Measurements from ENCODE around the gene CASZ1. TPM values are rescaled to one million over a fixed set of nuclear protein-coding genes. Genes with fewer than 3 reads are reported as not detected.

CASZ1 gene
- total and polyA plus RNA-seq, 3 donors from 2014 or later, result 9.4 to 12.3 (median 10.3) TPM

DNA sequence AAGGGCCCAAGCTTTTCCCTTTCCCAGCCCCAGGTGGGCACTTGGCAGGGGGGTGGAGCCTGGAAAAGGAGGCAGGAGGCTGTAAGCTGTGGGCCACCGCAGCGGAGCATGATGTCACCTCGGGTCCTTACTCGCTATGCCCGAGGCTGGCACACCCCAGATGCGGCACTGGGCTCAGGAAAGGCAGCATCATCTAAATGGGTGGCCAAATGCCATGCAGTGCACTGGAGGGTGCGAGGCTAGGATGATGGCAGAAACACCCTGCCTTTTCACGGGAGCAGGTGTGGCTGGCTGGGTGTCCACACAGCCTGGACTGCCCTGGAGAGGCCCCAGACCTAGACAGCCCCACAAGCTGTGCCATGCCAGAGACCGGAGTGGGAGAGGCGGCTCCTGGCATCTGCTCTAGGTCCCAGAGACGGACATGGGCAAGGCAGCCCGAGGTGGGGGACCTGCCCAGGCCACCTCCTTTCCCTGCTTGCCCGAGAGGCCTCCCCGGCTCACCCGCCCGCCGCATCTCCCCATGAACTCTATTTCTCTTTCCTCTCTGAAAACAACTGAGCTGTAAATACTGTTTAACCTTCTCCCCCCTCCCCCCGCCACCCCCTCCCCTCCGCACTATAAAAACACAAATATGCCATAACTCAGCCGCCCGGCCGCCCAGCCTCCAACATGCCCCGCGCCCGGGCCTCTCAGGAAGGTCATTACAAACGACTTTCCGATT lies 124.7 kb downstream of the CASZ1 start:
- TF ChIP-seq POLR2A (IDR thresholded peaks at IDR 0.05) (no peak), CTCF (IDR thresholded peaks at IDR 0.05) (no peak)
- H3K36me3 ChIP-seq (ENCODE audit: low read depth, missing control alignments), result no peaks in the 10 kb centered on the region
- no peaks in the 10 kb centered on the region for H3K9me3 ChIP-seq
- 69 to 79% methylated on average over 16 to 26 of the region's 27 CpGs for WGBS, 2 donors
- no peak overlapping the region for H3K27ac ChIP-seq
- no peaks in the 10 kb centered on the region for H3K4me1 ChIP-seq
- no peak for DNase-seq
- intact Hi-C loops (cut with DNase I; ENCODE audit: low total_unique reads), result no loop called here
- H3K27me3 ChIP-seq, result no peaks in the 10 kb centered on the region
- no peak overlapping the region for H3K4me3 ChIP-seq

GRCh38 chr1:10671090-10671489 lies 125.4 kb downstream of the CASZ1 start:
- no peaks in the 10 kb centered on the region for H3K27me3 ChIP-seq
- TF ChIP-seq CTCF (IDR thresholded peaks at IDR 0.05), result no peak
- no peak for TF ChIP-seq POLR2A (IDR thresholded peaks at IDR 0.05)
- 81 to 85% methylated on average over 18 of the region's 18 CpGs for WGBS, 2 donors
- no peaks in the 10 kb centered on the region for H3K4me1 ChIP-seq
- no peak for DNase-seq
- no peaks in the 10 kb centered on the region for H3K36me3 ChIP-seq (ENCODE audit: low read depth, missing control alignments)
- H3K9me3 ChIP-seq, result no peaks in the 10 kb centered on the region
- intact Hi-C loops (cut with DNase I; ENCODE audit: low total_unique reads), result no loop called here
- H3K27ac ChIP-seq, result no peak overlapping the region
- no peak overlapping the region for H3K4me3 ChIP-seq

DNA sequence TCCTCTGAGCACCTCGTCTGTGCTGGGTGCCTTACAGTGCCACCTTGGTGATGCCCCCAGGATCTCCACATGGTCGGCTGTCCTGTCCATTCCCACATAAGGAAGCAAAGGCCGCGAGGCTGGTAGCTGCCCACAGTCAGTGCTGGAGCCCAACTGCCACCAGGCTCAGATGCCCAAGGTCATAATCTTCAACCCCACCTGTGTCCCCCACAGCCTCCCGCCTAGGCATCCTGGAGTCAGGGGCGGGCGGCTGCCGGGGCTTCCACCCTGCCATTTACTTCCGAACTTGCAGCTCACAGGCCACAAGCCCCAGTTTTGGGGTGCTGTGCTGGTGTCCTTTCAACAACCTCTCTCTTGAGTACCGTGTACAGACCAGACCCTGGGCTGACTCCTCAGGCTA lies 126.3 kb downstream of the CASZ1 start:
- Histone ChIP-seq H3K36me3 (ENCODE audit: low read depth, missing control alignments) (no peaks in the 10 kb centered on the region), H3K4me3 (no peak overlapping the region), H3K9me3 (no peaks in the 10 kb centered on the region), H3K4me1 (no peaks in the 10 kb centered on the region), H3K27me3 (no peaks in the 10 kb centered on the region), H3K27ac (no peak overlapping the region)
- no peak for DNase-seq
- TF ChIP-seq CTCF (IDR thresholded peaks at IDR 0.05) (no peak), POLR2A (IDR thresholded peaks at IDR 0.05) (no peak)
- intact Hi-C loops (cut with DNase I; ENCODE audit: low total_unique reads), result no loop called here
- WGBS, 2 donors, result 96% methylated on average over 10 of the region's 10 CpGs; no CpG with 5 or more reads in 1 of the 2 donors

- H3K9me3 ChIP-seq, result no peaks in the 10 kb centered on the region
- intact Hi-C loops (cut with DNase I; ENCODE audit: low total_unique reads), result no loop called here
- no peak for TF ChIP-seq POLR2A (IDR thresholded peaks at IDR 0.05)
- no peak for TF ChIP-seq CTCF (IDR thresholded peaks at IDR 0.05)
- no peaks in the 10 kb centered on the region for H3K27me3 ChIP-seq
- no peaks in the 10 kb centered on the region for H3K36me3 ChIP-seq (ENCODE audit: low read depth, missing control alignments)
- H3K4me3 ChIP-seq, result no peak overlapping the region
- no peak for DNase-seq
- no peaks in the 10 kb centered on the region for H3K4me1 ChIP-seq
- WGBS, 2 donors, result 86 to 96% methylated on average over 6 to 12 of the region's 12 CpGs
- H3K27ac ChIP-seq, result no peak overlapping the region
Measured at GRCh38 chr1:10669570-10669969, 126.9 kb downstream of the CASZ1 start.

Measured in testis (tissue), 3 donors.